GM21717 (cell line): ENCODE data around the gene KIAA1191.
"Not testable (repeated sequence)": the region's sequence is repeated elsewhere in the genome, so short reads cannot be mapped to it uniquely, and the experiment has no call there.

ENCODE experiments used
- ATAC-seq: cut with Tn5 transposase; IDR thresholded peaks from one replicate; pipeline ENCODE4 v1.9.1; 2021; ENCODE audit warnings: mild to moderate bottlenecking, moderate library complexity; ENCODE audit not compliant: unreplicated experiment

KIAA1191 gene

GRCh38 chr5:176361437-176362232 is at the start of gene KIAA1191:
TSS of gene KIAA1191 (minus strand) at chr5:176361764. CDS start at chr5:176359508, 2,256 bp downstream.
- peak; percentile 90 for ATAC-seq

GRCh38 chr5:176410486-176411180 is 49.1 kb upstream of the KIAA1191 start:
- no peak for ATAC-seq

- ATAC-seq, result no peak
Observed at GRCh38 chr5:176409765-176410164, 48.2 kb upstream of the KIAA1191 start.

- no peak for ATAC-seq
Observed at GRCh38 chr5:176408590-176408989, 47.0 kb upstream of the KIAA1191 start.

GRCh38 chr5:176408252-176408573 is 46.6 kb upstream of the KIAA1191 start:
- not testable (repeated sequence) for ATAC-seq

GRCh38 chr5:176407456-176408251 is 46.1 kb upstream of the KIAA1191 start:
- ATAC-seq, result no peak

- no peak for ATAC-seq
Observed at GRCh38 chr5:176406436-176407052, 45.0 kb upstream of the KIAA1191 start.

GRCh38 chr5:176405656-176406435 is 44.3 kb upstream of the KIAA1191 start:
- no peak for ATAC-seq

GRCh38 chr5:176401281-176402205 is 40.0 kb upstream of the KIAA1191 start:
- no peak for ATAC-seq

- ATAC-seq, result no peak
Observed at GRCh38 chr5:176400382-176401156, 39.0 kb upstream of the KIAA1191 start.

GRCh38 chr5:176397736-176398420 is 36.3 kb upstream of the KIAA1191 start:
- ATAC-seq, result no peak

GRCh38 chr5:176396330-176396729 is 34.8 kb upstream of the KIAA1191 start:
- no peak for ATAC-seq

GRCh38 chr5:176394881-176395675 is 33.5 kb upstream of the KIAA1191 start:
- no peak for ATAC-seq

GRCh38 chr5:176394096-176394495 is 32.5 kb upstream of the KIAA1191 start:
- no peak for ATAC-seq

- ATAC-seq, result no peak
Observed at GRCh38 chr5:176392526-176392925, 31.0 kb upstream of the KIAA1191 start.

GRCh38 chr5:176391999-176392398 is 30.4 kb upstream of the KIAA1191 start:
- ATAC-seq, result no peak

GRCh38 chr5:176391479-176391878 is 29.9 kb upstream of the KIAA1191 start:
- no peak for ATAC-seq
